Glutamatergic neuron (in vitro differentiated cells): ENCODE data around the gene CDC45. TPM values are rescaled to one million over a fixed set of nuclear protein-coding genes. Genes with fewer than 3 reads are reported as not detected.

Experiments used
- DNase-seq: peaks from one replicate; pipeline ENCODE4 v3.0.0; 2022
- H3K27ac Mint-ChIP-seq: one replicate; pipeline ENCODE4 v1.8.0; 2020; ENCODE audit warnings: mild to moderate bottlenecking, mixed read lengths, inconsistent platforms; ENCODE audit not compliant: unreplicated experiment
- H3K27me3 Mint-ChIP-seq: one replicate; pipeline ENCODE4 v1.8.0; 2020; ENCODE audit warnings: mild to moderate bottlenecking, moderate library complexity, mixed read lengths, inconsistent platforms; ENCODE audit not compliant: unreplicated experiment
- H3K36me3 Mint-ChIP-seq: one replicate; pipeline ENCODE4 v1.8.0; 2020; ENCODE audit warnings: mild to moderate bottlenecking, mixed read lengths, inconsistent platforms; ENCODE audit not compliant: unreplicated experiment
- H3K4me1 Mint-ChIP-seq: one replicate; pipeline ENCODE4 v1.8.0; 2020; ENCODE audit warnings: mild to moderate bottlenecking, low read depth, mixed read lengths, inconsistent platforms; ENCODE audit not compliant: unreplicated experiment
- H3K4me3 Mint-ChIP-seq: one replicate; pipeline ENCODE4 v1.8.0; 2020; ENCODE audit warnings: mild to moderate bottlenecking, mixed read lengths, inconsistent platforms; ENCODE audit not compliant: unreplicated experiment
- H3K9me3 Mint-ChIP-seq: one replicate; pipeline ENCODE4 v1.8.0; 2020; ENCODE audit warnings: mild to moderate bottlenecking, moderate library complexity, mixed read lengths, inconsistent platforms; ENCODE audit not compliant: unreplicated experiment
- CTCF ChIP-seq: fragments of 200-600 bp; sonication (generic); IDR thresholded peaks from one replicate; pipeline ENCODE4 v1.5.0; 2021; ENCODE audit not compliant: partially characterized antibody, unreplicated experiment
- total RNA-seq: library from RNA; stranded (reverse); fragmentation: NEBNext Ultra II Directional; extraction: Animal tissue kit (Norgen Biotek cat#: 25700); gene quantifications from one replicate; pipeline ENCODE4 v1.2.1, GENCODE V29; 2021; ENCODE audit not compliant: unreplicated experiment

Gene CDC45
- total RNA-seq, 1 donor from 2014 or later, result 3.5 TPM

GRCh38 chr22:19483481-19484244 lies 3.9 kb downstream of the CDC45 start:
- peaks cover 2% of the 10 kb centered on the region for H3K27me3 Mint-ChIP-seq
- H3K4me3 Mint-ChIP-seq, result no peak overlapping the region
- H3K36me3 Mint-ChIP-seq, result no peaks in the 10 kb centered on the region
- TF ChIP-seq CTCF, result no peak
- peaks cover 4% of the 10 kb centered on the region for H3K9me3 Mint-ChIP-seq
- no peaks in the 10 kb centered on the region for H3K4me1 Mint-ChIP-seq
- DNase-seq, result no peak
- H3K27ac Mint-ChIP-seq, result no peak overlapping the region

- Mint-ChIP-seq H3K36me3 (no peaks in the 10 kb centered on the region), H3K9me3 (no peaks in the 10 kb centered on the region), H3K27me3 (no peaks in the 10 kb centered on the region), H3K27ac (no peak overlapping the region), H3K4me1 (no peaks in the 10 kb centered on the region), H3K4me3 (no peak overlapping the region)
- TF ChIP-seq CTCF, result no peak
- no peak for DNase-seq
Measured at GRCh38 chr22:19488285-19488684, 8.6 kb downstream of the CDC45 start.

GRCh38 chr22:19488884-19489843 lies 9.4 kb downstream of the CDC45 start:
- Mint-ChIP-seq H3K27me3 (no peaks in the 10 kb centered on the region), H3K4me3 (no peak overlapping the region), H3K27ac (no peak overlapping the region), H3K36me3 (no peaks in the 10 kb centered on the region), H3K9me3 (no peaks in the 10 kb centered on the region), H3K4me1 (no peaks in the 10 kb centered on the region)
- DNase-seq, result no peak
- no peak for TF ChIP-seq CTCF

- Mint-ChIP-seq H3K27ac (no peak overlapping the region), H3K4me3 (no peak overlapping the region), H3K9me3 (no peaks in the 10 kb centered on the region), H3K27me3 (no peaks in the 10 kb centered on the region), H3K4me1 (no peaks in the 10 kb centered on the region), H3K36me3 (no peaks in the 10 kb centered on the region)
- TF ChIP-seq CTCF, result no peak
- no peak for DNase-seq
Measured at GRCh38 chr22:19490628-19491230, 11.0 kb downstream of the CDC45 start.
